ENCODE measurements around the gene SLC43A3. TPM values are rescaled to one million over a fixed set of nuclear protein-coding genes. Genes with fewer than 3 reads are reported as not detected.

The SLC43A3 gene
- total and polyA plus RNA-seq, 9 of the 15 experiments (the other 6 are each of a cell fraction or from before 2014, with no cell fraction given): 63.7 to 281 (median 139) TPM

GRCh38 chr11:57456960-57457642, 30.2 kb upstream of the SLC43A3 start (continued):
- TF ChIP-seq, protein P1, sequence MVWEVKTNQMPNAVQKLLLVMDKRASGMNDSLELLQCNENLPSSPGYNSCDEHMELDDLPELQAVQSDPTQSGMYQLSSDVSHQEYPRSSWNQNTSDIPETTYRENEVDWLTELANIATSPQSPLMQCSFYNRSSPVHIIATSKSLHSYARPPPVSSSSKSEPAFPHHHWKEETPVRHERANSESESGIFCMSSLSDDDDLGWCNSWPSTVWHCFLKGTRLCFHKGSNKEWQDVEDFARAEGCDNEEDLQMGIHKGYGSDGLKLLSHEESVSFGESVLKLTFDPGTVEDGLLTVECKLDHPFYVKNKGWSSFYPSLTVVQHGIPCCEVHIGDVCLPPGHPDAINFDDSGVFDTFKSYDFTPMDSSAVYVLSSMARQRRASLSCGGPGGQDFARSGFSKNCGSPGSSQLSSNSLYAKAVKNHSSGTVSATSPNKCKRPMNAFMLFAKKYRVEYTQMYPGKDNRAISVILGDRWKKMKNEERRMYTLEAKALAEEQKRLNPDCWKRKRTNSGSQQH (CRISPR knock-in tag; IDR thresholded peaks at IDR 0.05): no peak
- TF ChIP-seq HDAC2 (IDR thresholded peaks at IDR 0.05) (no peak), STAG1 (CRISPR knock-in tag; IDR thresholded peaks at IDR 0.05; ENCODE audit: borderline replicate concordance) (peak; percentile 69; the same call in 1 of the 2 replicates), ZKSCAN1 (IDR thresholded peaks at IDR 0.05; ENCODE audit: low read depth, low read length) (no peak; the same call in 1 of the 2 replicates), C11orf30 (IDR thresholded peaks at IDR 0.05; ENCODE audit: low read depth) (no peak), GABPB1 (CRISPR knock-in tag; IDR thresholded peaks at IDR 0.05) (0 out of 2 replicates have a peak, but pooled peaks have one; percentile 10), TEAD4 (IDR thresholded peaks at IDR 0.05; ENCODE audit: low read length) (no peak), TEAD4 (CRISPR knock-in tag; IDR thresholded peaks at IDR 0.05; ENCODE audit: borderline replicate concordance) (no peak), SMC3 (conservative IDR thresholded peaks at IDR 0.05; ENCODE audit: insufficient read depth, low read depth, low read length) (peak; percentile 93), KDM5B (IDR thresholded peaks at IDR 0.05; ENCODE audit: insufficient replicate concordance, low read depth, low read length) (no peak), UBTF (IDR thresholded peaks at IDR 0.05; ENCODE audit: borderline replicate concordance in 1 of 2, low read depth in 2 of 2, low read length in 2 of 2) (0 out of 4 replicates have a peak, but pooled peaks of 1 of the 2 experiments have one; percentile 54), ZNF175 (CRISPR knock-in tag; IDR thresholded peaks at IDR 0.05; ENCODE audit: low read depth) (no peak), FOXK1 (CRISPR knock-in tag; IDR thresholded peaks at IDR 0.05; ENCODE audit: borderline replicate concordance) (no peak), PML (IDR thresholded peaks at IDR 0.05; ENCODE audit: low read length) (no peak), ZNF124 (CRISPR knock-in tag; IDR thresholded peaks at IDR 0.05) (no peak), SFPQ (IDR thresholded peaks at IDR 0.05; ENCODE audit: low read depth, low read length) (no peak), NFATC3 (IDR thresholded peaks at IDR 0.05) (no peak), TAF15 (IDR thresholded peaks at IDR 0.05; ENCODE audit: low read depth, low read length) (no peak), BHLHE40 (IDR thresholded peaks at IDR 0.05; ENCODE audit: low read length) (peak; percentile 17; the same call in 1 of the 2 replicates), ZNF764 (CRISPR knock-in tag; IDR thresholded peaks at IDR 0.05; ENCODE audit: low read depth) (no peak), MYC (IDR thresholded peaks at IDR 0.05; ENCODE audit: low read depth, low read length) (peak; percentile 40; the same call in 1 of the 2 replicates), MYC (CRISPR knock-in tag; IDR thresholded peaks at IDR 0.05; ENCODE audit: borderline replicate concordance, low read depth) (no peak)

Data from K562 (cell line).